Choroid plexus epithelial cell (primary cell): ENCODE data around the gene ANKRD1.

Source experiments
- DNase-seq: peaks from one replicate; pipeline ENCODE4 v3.0.0-alpha.2; 2010; ENCODE audit warnings: low read depth
- H3K4me3 ChIP-seq: 2 replicates; pipeline ENCODE4 v1.5.1; 2011; ENCODE audit warnings: low read depth, mild to moderate bottlenecking, control low read depth, low read length, moderate library complexity
- TF ChIP-seq, protein P1 (sequence below): conservative IDR thresholded peaks from 2 replicates; pipeline ENCODE4 v1.5.1; 2011; ENCODE audit warnings: low read depth, mild to moderate bottlenecking, control low read depth, inconsistent platforms, low read length, moderate library complexity

The ANKRD1 gene

DNA sequence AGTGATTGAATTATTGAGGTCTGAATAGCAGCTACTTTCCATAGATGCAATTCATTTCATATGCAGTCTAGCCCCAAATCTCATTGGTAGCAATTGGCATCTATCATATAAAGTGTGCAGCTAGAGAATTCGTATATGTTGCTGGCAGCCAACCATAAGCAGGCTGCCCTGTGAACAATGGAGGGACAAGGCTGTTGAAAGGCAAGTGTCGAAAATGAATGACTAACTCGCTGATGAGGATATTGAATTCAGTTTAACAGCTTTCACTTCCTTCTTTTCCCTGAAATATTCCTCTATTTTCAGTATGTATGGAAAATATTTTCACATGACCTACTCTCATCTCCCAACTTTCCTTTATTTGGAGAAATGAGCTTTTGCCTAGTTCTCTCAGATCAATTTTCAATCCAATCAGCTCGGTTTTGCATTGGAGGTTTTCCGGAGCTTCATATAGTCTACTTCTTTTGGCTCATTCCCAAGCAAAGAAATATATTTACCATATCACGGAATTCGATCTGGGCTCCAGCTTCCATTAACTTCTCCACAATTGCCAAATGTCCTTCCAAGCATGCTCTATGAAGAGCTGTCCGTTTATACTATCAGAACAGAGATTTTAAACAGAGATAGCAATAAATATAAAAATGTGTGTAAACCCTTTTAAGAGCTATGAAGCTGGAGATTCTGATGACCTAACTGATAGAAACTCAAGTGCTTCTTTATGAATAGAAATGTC, 3.5 kb downstream of the ANKRD1 start:
- TF ChIP-seq, protein P1, sequence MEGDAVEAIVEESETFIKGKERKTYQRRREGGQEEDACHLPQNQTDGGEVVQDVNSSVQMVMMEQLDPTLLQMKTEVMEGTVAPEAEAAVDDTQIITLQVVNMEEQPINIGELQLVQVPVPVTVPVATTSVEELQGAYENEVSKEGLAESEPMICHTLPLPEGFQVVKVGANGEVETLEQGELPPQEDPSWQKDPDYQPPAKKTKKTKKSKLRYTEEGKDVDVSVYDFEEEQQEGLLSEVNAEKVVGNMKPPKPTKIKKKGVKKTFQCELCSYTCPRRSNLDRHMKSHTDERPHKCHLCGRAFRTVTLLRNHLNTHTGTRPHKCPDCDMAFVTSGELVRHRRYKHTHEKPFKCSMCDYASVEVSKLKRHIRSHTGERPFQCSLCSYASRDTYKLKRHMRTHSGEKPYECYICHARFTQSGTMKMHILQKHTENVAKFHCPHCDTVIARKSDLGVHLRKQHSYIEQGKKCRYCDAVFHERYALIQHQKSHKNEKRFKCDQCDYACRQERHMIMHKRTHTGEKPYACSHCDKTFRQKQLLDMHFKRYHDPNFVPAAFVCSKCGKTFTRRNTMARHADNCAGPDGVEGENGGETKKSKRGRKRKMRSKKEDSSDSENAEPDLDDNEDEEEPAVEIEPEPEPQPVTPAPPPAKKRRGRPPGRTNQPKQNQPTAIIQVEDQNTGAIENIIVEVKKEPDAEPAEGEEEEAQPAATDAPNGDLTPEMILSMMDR, result no peak
- no peak for DNase-seq
- no peak overlapping the region for H3K4me3 ChIP-seq

GRCh38 chr10:90916392-90917237, 4.3 kb downstream of the ANKRD1 start:
- DNase-seq, result no peak
- TF ChIP-seq, protein P1, result no peak
- H3K4me3 ChIP-seq, result no peak overlapping the region

- DNase-seq, result no peak
- no peak overlapping the region for H3K4me3 ChIP-seq
- TF ChIP-seq, protein P1, result no peak
These were observed 5.2 kb downstream of the ANKRD1 start for GRCh38 chr10:90915766-90916075.

- H3K4me3 ChIP-seq, result no peak overlapping the region
- DNase-seq, result no peak
- TF ChIP-seq, protein P1, result no peak
These were observed 5.7 kb downstream of the ANKRD1 start for GRCh38 chr10:90914992-90915765.

DNA sequence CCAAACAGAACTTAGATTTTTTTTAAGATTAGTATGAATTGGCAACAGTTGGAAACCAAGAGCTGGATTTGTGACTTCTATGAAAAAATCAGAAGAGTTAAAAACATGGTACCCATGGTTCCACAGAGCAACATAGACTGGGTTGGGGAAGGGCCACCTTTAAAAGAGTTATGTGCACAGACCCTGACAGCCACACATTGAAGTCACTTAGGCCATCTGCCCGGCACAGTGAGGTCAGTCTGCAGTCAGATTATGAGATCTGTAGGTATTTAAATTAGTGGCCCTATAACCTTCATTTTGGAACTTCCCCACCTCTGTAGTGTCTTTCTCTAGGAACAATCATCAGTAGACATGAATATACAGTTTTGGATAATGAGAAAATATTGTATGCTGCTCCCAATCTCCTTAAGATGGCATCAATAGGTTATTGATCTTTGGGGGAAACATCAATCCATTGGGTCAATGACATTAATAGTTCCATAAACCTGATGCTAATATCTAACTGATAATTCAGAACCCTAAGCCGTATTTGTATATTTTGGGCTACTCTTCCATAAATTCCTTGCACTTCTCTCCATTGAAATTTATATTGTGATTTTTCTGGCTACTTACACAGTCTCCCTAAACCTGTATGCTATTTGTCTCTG, 7.0 kb downstream of the ANKRD1 start:
- TF ChIP-seq, protein P1, result no peak
- H3K4me3 ChIP-seq, result no peak overlapping the region
- DNase-seq, result no peak

GRCh38 chr10:90912854-90913479, 7.9 kb downstream of the ANKRD1 start:
- H3K4me3 ChIP-seq, result no peak overlapping the region
- TF ChIP-seq, protein P1, result no peak
- no peak for DNase-seq
